AG09309 (cell line): Measurements from ENCODE around the gene SAPCD2.

Source experiments
- DNase-seq: peaks from one replicate; pipeline ENCODE4 v3.0.0-alpha.2; 2010; ENCODE audit warnings: low read depth
- H3K4me3 ChIP-seq: 2 replicates; pipeline ENCODE4 v1.5.1; 2011; ENCODE audit warnings: mild to moderate bottlenecking, low read depth, low read length, moderate library complexity; ENCODE audit not compliant: control insufficient read depth
- TF ChIP-seq, protein P1 (sequence below): IDR thresholded peaks from 2 replicates; pipeline ENCODE4 v1.5.1; 2011; ENCODE audit warnings: mild to moderate bottlenecking, low read depth, low read length, inconsistent platforms; ENCODE audit not compliant: insufficient read depth, control insufficient read depth; ENCODE audit errors: missing control alignments

Gene SAPCD2

DNA sequence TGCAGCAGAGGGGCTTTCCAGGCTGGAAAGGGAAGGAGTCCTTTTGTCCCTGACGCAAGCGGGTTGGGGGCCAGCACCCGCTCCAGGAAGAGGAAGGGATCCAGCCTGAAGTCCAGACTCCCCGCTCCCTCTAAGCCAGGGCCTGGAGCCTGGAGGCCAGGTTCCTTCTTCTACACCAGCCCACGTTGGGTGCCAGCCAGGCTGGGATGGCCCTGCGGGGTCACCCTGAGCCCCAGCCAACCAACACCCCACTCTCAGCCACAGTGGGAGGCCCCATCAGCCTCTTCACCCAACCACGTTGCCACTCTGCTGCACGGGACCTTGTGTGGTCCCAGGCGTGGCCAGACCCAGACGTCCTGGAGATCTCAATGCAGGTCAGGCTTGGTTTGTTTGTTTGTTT is 37.5 kb downstream of the SAPCD2 start:
- TF ChIP-seq, protein P1, sequence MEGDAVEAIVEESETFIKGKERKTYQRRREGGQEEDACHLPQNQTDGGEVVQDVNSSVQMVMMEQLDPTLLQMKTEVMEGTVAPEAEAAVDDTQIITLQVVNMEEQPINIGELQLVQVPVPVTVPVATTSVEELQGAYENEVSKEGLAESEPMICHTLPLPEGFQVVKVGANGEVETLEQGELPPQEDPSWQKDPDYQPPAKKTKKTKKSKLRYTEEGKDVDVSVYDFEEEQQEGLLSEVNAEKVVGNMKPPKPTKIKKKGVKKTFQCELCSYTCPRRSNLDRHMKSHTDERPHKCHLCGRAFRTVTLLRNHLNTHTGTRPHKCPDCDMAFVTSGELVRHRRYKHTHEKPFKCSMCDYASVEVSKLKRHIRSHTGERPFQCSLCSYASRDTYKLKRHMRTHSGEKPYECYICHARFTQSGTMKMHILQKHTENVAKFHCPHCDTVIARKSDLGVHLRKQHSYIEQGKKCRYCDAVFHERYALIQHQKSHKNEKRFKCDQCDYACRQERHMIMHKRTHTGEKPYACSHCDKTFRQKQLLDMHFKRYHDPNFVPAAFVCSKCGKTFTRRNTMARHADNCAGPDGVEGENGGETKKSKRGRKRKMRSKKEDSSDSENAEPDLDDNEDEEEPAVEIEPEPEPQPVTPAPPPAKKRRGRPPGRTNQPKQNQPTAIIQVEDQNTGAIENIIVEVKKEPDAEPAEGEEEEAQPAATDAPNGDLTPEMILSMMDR = no peak
- no peak overlapping the region for H3K4me3 ChIP-seq

DNA sequence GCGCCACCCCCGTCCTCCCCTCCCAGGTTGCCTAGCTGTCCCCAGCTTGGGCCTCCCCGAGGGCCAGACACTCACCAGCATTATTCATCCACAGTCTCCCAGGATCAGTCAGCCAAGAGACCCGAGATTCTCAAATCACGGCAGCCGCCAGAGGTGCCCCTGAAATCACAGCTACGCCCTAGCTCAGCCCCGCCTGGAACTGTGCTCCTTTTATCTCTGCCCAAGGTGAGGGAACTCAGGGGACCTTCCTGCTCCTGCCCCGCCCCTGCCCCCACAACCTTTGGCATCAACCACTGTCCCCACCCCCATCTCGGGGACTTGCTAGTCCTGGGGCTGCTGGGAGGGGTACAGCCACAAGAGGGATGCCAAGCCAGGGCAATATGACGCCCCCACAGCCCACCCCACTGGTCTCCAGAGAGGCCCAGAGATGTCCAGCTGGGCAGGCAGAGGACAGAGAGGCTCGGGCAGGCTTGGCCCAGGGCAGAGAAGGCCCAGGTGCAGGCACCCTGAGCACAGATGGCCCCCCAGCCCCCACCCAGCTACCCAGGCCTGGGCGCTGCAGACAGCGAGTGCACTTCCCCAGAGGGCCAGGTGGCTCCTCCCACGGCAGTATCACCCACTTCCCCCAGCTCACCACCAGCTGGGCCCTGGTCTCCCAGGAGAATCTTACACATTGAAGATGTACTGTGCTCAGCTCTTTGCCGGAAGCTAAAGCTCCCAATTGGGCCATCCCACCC is 38.3 kb downstream of the SAPCD2 start, which contains the start of gene FUT7:
Gene FUT7, minus strand, starts transcription at position 185 of the 737 bp plus-strand sequence. Its CDS starts 97 bp downstream, at position 88.
- no peak within 1 kb of the TSS for H3K4me3 ChIP-seq
- TF ChIP-seq, protein P1 = no peak
- no peak for DNase-seq

More for the DNA sequence above, 37.5 kb downstream of the SAPCD2 start:
- no peak for DNase-seq

DNA sequence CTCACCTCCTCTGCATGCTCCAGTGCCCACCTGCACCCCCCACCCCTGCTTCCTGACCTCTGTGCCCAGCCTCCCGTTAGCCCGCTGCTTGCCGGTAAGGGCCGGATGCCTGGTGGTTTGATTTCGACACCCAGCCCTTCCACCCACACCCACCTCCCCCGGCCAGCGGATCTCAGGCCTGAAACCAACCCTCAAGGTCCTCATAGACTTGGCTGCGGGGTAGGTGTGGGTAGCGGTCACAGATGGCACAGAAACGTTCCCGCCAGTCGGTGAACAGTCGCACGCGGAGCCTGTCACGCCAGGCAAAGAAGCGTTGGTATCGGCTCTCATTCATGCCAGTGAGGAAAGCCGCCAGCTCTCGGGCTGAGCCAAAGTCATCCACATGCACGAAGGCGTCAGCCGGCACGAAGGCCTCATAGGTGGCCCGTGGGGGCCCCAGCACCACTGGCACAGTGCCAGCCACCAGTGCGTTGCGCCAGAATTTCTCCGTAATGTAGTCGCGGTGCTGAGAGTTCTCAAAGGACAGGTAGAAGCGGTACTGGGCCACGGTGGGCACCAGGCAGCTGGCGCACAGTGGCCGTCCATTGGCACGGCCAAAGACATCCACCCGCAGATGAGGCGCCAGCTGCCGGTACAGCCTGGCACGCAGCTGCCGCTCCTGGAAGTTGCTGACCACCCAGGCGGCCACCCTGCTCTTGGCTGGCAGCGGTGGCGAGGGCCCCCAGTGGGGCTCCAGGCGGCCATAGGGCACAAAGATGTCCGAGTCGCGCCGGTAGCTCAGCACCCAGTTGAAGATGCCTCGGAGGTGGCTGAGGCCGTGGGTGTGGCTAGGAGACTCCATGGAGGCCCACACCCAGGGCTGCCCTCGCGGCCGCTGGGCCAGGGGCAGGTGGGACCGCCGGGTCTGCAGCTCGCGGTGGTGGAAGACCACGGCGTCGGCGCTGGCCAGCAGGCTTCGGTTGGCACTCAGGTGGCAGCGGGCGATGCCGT is 39.5 kb downstream of the SAPCD2 start:
- H3K4me3 ChIP-seq = no peak overlapping the region
- TF ChIP-seq, protein P1 = no peak
- DNase-seq = no peak

DNA sequence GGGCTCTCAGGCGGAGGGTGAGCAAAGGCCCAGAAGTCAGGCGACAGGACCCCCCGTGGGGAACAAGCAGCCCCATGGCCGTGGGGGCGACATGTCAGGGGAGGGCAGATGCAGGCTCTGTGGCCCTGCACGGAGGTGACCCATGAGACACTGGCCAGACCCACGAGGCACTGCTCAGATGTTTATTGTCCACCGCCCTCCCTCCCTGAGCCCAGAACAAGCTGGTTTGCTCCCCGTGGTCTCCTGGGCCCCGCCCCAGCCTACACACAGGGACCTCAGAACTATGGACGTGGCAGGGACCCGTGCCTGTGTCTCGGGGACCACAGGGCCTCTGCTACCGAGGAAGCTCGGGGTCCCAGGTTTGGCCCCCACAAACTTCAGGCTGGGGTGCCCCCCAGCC is 40.4 kb downstream of the SAPCD2 start:
- DNase-seq = no peak
- TF ChIP-seq, protein P1 = no peak
- no peak overlapping the region for H3K4me3 ChIP-seq

DNA sequence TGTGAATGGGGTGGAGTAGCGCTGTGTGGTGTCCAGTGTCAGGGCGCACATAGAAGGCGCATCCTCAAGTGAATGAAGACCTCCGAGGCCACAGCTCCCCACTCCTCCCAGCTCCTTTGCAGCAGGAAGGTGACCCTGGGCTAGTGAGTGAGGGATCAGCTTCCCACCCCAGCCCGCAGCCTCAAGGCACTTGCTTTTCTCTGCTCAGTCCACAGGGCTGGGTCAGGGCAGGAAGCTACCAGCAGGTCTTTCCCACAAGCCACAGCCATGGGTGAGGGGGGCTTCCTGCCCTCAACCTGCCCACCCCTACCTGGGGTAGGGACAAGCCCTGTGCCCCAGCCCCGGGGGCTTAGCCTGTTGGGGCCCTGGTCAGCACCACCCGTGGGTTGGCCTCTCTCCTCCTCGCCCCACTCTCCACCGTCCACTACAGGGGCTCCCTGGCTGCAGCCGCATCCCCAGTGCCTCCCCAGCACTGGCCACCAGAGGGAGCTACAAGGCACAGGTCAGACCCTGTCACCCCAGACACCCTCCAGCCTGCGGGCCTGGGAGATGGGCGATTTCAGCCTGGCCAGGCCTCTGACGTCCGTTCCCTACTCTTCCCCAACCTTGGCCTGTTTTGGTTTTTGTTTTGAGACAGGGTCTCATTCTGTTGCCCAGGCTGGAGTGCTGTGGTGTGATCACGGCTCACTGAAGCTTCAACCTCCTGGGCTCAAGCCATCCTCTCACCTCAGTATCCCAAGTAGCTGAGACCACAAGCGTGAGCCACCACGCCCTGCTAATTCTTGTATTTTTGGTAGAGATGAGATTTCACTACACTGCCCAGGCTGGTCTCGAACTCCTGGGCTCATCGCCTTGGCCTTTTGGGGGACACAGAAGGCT is 41.1 kb downstream of the SAPCD2 start:
- DNase-seq = no peak

More for the DNA sequence above, 41.1 kb downstream of the SAPCD2 start:
- H3K4me3 ChIP-seq = peak overlapping the region; percentile 48; the same call in 1 of the 2 replicates
- TF ChIP-seq, protein P1 = peak; percentile 92
